Suprapubic skin (tissue), 3 donors: ENCODE data around the gene OLFML2A.

Experiments
- CTCF ChIP-seq, 2 donors: fragments of 200-600 bp in 1 of 2; fragments of 450-650 bp in 1 of 2; sonication (generic) in 1 of 2; IDR thresholded peaks; one replicate each; pipeline ENCODE4 v1.5.1; 2016 to 2019; ENCODE audit warnings: antibody characterized with exemption in 2 of 2, mild to moderate bottlenecking in 1 of 2, moderate library complexity in 1 of 2
- EP300 ChIP-seq: sonication (generic); formaldehyde crosslinking; IDR thresholded peaks from one replicate; pipeline ENCODE4 v1.6.1; 2017; ENCODE audit warnings: antibody characterized with exemption
- POLR2A ChIP-seq, 2 donors: fragments of 450-650 bp; IDR thresholded peaks; one replicate each; pipeline ENCODE4 v1.6.1; 2017; ENCODE audit warnings: antibody characterized with exemption in 2 of 2, mild to moderate bottlenecking in 2 of 2, moderate library complexity in 2 of 2

DNA sequence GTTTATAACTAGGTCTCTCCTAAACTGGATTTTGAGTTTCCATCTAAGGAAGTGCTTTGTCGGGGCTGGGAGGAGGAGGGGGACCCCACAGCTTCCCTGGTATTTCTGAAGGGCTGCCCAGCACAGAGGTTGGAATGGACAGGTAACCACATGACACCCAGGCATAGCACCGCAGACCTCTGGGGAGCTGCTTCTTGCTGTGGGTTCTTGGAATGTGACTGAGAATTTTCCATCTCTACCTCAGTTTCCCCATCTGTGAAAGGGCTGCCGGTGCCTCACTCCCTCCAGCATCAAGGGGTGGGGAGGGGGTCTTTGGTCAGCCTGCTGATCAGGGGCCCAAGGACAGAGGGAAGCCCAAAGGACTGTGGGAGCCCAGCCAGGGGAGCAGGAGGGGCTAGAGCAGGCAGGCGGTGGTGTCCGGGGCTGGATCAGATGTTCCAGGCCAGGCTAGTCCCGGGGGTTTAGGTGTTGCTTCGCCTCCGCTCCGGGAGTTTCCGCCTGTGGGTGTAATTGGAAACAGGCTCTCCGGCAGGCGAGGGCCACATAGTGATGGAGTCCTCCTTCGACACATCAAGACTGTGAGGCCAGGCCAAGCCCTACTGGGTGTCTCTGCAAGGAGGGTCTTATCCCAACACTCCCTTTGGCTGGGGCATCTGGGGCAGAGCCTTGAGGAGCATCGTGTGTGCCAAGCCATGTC is 3.3 kb downstream of the OLFML2A start:
- no peak for TF ChIP-seq POLR2A (IDR thresholded peaks at IDR 0.05)
- TF ChIP-seq CTCF (IDR thresholded peaks at IDR 0.05), result no peak
- no peak for TF ChIP-seq EP300
